Measurements from ENCODE around the gene KCNK4. TPM values are rescaled to one million over a fixed set of nuclear protein-coding genes. Genes with fewer than 3 reads are reported as not detected.

Gene KCNK4
- total RNA-seq, 1 experiment from 2014 or later, result 0.26 TPM

GRCh38 chr11:64253481-64253880 lies 37.6 kb upstream of the KCNK4 start:
- Histone ChIP-seq H3K4me1 (ENCODE audit: insufficient read depth, low read length, poor library complexity, severe bottlenecking) (peaks cover 20% of the 10 kb centered on the region), H3K9me3 (ENCODE audit: low read depth, low read length, poor library complexity, severe bottlenecking) (no peaks in the 10 kb centered on the region), H3K4me3 (ENCODE audit: low read depth, low read length, poor library complexity, severe bottlenecking) (no peak overlapping the region), H3K27me3 (replicated peaks; ENCODE audit: insufficient read depth, low read depth, low read length, poor library complexity) (no peaks in the 10 kb centered on the region), H3K27ac (ENCODE audit: low read depth, low read length, poor library complexity, severe bottlenecking) (no peak overlapping the region), H3K36me3 (ENCODE audit: insufficient read depth, low read length, poor library complexity, severe bottlenecking) (peaks cover 32% of the 10 kb centered on the region)
- BruUV-seq (replicated peaks), result no TSS peak
- no peak for TF ChIP-seq EZH2 (IDR thresholded peaks at IDR 0.05; ENCODE audit: borderline replicate concordance, low read depth, low read length, poor library complexity, severe bottlenecking)
- no peak for TF ChIP-seq CTCF (conservative IDR thresholded peaks at IDR 0.05; ENCODE audit: low read depth, low read length)
- intact Hi-C loops (cut with micrococcal nuclease; ENCODE audit: unreplicated experiment), result no loop called here
- ChIA-PET POLR2A (ENCODE audit: low non-redundant PET) (no interaction called here), CTCF (no interaction called here)
- no peak for DNase-seq (ENCODE audit: low spot score)

GRCh38 chr11:64254326-64254725 lies 36.8 kb upstream of the KCNK4 start:
- DNase-seq (ENCODE audit: low spot score), result no peak
- ChIA-PET POLR2A (ENCODE audit: low non-redundant PET) (no interaction called here), CTCF (no interaction called here)

DNA sequence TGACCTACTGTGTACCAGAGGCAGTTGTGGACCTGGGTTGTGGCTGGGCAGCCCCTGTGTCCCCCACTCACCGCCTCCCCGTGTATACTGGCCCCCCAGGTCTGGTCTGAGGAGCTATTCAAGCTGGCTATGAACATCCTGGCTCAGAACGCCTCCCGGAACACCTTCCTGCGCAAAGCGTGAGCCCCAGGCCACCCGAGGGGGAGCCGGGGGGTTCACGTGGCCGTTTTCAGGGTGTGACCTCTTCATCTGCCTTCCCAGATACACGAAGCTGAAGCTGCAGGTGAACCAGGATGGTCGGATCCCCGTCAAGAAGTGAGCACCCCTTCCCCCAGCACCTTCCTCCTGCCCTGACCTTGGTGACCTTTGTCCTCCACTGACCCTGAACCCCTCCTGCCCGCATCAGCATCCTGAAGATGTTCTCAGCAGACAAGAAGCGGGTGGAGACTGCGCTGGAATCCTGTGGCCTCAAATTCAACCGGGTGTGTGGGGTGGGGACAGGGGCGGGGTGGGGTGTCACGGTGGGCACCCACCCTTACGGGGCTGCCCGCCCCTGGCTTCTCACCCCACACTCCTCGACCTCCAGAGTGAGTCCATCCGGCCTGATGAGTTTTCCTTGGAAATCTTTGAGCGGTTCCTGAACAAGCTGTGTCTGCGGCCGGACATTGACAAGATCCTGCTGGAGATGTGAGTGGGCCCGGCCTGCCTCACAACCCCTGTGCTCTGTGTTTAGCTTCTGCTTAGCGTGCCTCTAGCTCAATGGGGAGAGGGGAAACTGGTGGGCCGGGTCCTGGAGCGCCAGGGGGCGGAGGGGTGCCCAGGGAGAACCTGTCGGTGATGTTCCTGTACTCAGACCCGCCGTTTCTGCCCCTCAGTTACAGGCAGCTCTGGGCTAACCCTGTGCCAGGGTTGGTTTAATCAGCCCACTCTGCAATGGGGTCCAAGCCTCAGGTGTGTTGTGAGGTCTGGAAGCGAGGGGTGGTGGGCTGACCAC lies 35.7 kb upstream of the KCNK4 start:
- POLR2A ChIA-PET (ENCODE audit: low non-redundant PET), result no interaction called here

More at GRCh38 chr11:64254326-64254725, 36.8 kb upstream of the KCNK4 start:
- Histone ChIP-seq H3K9me3 (ENCODE audit: low read depth, low read length, poor library complexity, severe bottlenecking) (no peaks in the 10 kb centered on the region), H3K4me1 (ENCODE audit: insufficient read depth, low read length, poor library complexity, severe bottlenecking) (peaks cover 18% of the 10 kb centered on the region), H3K27me3 (replicated peaks; ENCODE audit: insufficient read depth, low read depth, low read length, poor library complexity) (no peaks in the 10 kb centered on the region), H3K27ac (ENCODE audit: low read depth, low read length, poor library complexity, severe bottlenecking) (no peak overlapping the region), H3K36me3 (ENCODE audit: insufficient read depth, low read length, poor library complexity, severe bottlenecking) (peaks cover 40% of the 10 kb centered on the region), H3K4me3 (ENCODE audit: low read depth, low read length, poor library complexity, severe bottlenecking) (no peak overlapping the region)
- intact Hi-C loops (cut with micrococcal nuclease; ENCODE audit: unreplicated experiment), result no loop called here
- BruUV-seq (replicated peaks), result no TSS peak
- no peak for TF ChIP-seq CTCF (conservative IDR thresholded peaks at IDR 0.05; ENCODE audit: low read depth, low read length)
- TF ChIP-seq EZH2 (IDR thresholded peaks at IDR 0.05; ENCODE audit: borderline replicate concordance, low read depth, low read length, poor library complexity, severe bottlenecking), result no peak

More for the DNA sequence above, 35.7 kb upstream of the KCNK4 start:
- no TSS peak for BruUV-seq (replicated peaks)
- intact Hi-C loops (cut with micrococcal nuclease; ENCODE audit: unreplicated experiment), result no loop called here
- TF ChIP-seq EZH2 (IDR thresholded peaks at IDR 0.05; ENCODE audit: borderline replicate concordance, low read depth, low read length, poor library complexity, severe bottlenecking), result no peak
- TF ChIP-seq CTCF (conservative IDR thresholded peaks at IDR 0.05; ENCODE audit: low read depth, low read length), result no peak
- DNase-seq (ENCODE audit: low spot score), result no peak
- Histone ChIP-seq H3K4me3 (ENCODE audit: low read depth, low read length, poor library complexity, severe bottlenecking) (no peak overlapping the region), H3K4me1 (ENCODE audit: insufficient read depth, low read length, poor library complexity, severe bottlenecking) (peaks cover 9% of the 10 kb centered on the region), H3K27ac (ENCODE audit: low read depth, low read length, poor library complexity, severe bottlenecking) (no peak overlapping the region), H3K36me3 (ENCODE audit: insufficient read depth, low read length, poor library complexity, severe bottlenecking) (peaks cover 51% of the 10 kb centered on the region), H3K27me3 (replicated peaks; ENCODE audit: insufficient read depth, low read depth, low read length, poor library complexity) (no peaks in the 10 kb centered on the region), H3K9me3 (ENCODE audit: low read depth, low read length, poor library complexity, severe bottlenecking) (no peaks in the 10 kb centered on the region)
- CTCF ChIA-PET, result no interaction called here

All from A673 (cell line).